D341Med (cell line): ENCODE data around the gene IFNGR1.

Experiments
- DNase-seq: peaks from one replicate; pipeline ENCODE4 v3.0.0; 2012; ENCODE audit warnings: low spot score

The IFNGR1 gene

DNA sequence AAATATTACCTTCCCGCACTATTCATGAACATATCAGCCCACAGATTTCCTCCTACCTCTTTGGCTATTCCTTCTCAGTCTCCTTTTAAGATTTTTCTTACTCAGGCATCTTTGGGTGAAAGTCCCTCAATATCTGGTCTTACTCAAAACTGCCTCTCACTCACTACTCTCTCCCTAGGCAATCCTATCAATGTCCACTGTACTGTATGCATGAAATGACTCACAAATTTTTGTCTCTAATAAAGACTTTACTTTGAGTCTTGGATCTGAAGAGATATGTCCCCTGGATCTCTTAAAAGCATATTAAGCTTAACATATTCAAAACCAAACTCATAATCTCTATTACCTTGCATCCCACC is 70.2 kb downstream of the IFNGR1 start:
- DNase-seq = no peak

DNA sequence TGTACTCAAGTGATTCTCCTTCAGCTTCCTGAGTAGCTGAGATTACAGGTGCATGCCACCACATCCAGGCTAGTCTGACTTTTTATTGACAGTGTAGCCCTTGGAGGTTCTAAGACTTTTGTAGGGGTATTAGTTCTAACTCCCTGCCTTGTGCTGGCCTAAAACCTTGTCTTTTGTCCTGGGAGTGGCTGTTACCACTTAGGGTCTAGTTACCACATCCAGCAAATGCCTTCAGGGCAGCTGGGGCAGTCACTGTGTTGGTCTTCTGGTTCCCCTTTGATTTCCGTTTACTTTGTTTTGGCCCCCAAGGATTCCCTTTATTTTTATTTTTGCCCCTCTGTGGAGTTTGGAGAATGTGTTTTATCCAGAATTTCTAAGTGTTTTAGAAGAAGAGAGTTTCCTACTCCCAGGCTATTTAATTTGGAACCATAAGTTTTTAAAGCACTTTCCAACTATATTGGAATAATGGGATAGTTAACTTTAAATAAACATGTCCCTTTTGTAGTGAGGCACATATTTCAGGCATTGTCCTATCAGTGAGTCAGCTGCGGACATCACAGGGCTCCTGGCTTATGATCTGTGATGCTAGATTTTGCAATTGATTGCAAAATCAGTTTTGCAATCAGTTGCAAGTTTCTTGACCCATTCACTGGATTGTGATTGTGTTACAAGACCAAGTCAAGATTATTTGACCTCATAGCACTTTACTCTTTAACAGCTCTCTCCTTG is 70.7 kb downstream of the IFNGR1 start:
- DNase-seq = no peak
